Thyroid gland (tissue), 4 donors: Measurements from ENCODE around the gene PPP1R15B.

Source experiments
- POLR2A ChIP-seq, 2 donors: fragments of 450-650 bp; IDR thresholded peaks; one replicate each; pipeline ENCODE4 v1.6.1; 2017; ENCODE audit warnings: antibody characterized with exemption in 2 of 2, mild to moderate bottlenecking in 2 of 2, moderate library complexity in 1 of 2
- TF ChIP-seq, protein P1 (sequence below), 6 experiments: fragments of 200-600 bp in 3 of 6; fragments of 450-650 bp in 3 of 6; sonication (generic) in 3 of 6; IDR thresholded peaks; one replicate each; pipeline ENCODE4 v1.5.1; 2016 to 2019; ENCODE audit warnings: antibody characterized with exemption in 6 of 6, mild to moderate bottlenecking in 2 of 6, inconsistent platforms in 1 of 6, moderate library complexity in 1 of 6

DNA sequence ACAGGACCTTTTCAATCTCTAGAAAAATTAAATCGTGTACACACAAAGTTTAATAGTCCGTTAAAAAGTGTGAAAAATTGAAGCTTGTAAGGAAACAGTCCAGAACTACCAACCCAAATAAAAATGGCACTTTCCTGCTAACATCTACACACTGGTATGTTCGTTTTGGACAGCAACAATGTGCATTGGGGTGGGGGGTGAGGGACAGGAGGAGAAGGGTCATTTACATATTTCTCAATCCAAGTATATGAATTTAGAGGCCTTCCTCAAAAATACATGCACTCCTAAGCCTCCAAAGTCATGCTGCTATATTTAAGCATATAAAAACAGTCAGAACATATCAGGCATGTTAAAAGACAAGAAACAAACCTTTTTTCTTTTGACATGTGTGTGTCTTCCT, 2.5 kb downstream of the PPP1R15B start:
- TF ChIP-seq, protein P1, sequence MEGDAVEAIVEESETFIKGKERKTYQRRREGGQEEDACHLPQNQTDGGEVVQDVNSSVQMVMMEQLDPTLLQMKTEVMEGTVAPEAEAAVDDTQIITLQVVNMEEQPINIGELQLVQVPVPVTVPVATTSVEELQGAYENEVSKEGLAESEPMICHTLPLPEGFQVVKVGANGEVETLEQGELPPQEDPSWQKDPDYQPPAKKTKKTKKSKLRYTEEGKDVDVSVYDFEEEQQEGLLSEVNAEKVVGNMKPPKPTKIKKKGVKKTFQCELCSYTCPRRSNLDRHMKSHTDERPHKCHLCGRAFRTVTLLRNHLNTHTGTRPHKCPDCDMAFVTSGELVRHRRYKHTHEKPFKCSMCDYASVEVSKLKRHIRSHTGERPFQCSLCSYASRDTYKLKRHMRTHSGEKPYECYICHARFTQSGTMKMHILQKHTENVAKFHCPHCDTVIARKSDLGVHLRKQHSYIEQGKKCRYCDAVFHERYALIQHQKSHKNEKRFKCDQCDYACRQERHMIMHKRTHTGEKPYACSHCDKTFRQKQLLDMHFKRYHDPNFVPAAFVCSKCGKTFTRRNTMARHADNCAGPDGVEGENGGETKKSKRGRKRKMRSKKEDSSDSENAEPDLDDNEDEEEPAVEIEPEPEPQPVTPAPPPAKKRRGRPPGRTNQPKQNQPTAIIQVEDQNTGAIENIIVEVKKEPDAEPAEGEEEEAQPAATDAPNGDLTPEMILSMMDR (IDR thresholded peaks at IDR 0.05): no peak
- no peak for TF ChIP-seq POLR2A (IDR thresholded peaks at IDR 0.05)
